HCT116 (cell line): ENCODE measurements around the gene GLOD5. TPM values are rescaled to one million over a fixed set of nuclear protein-coding genes. Genes with fewer than 3 reads are reported as not detected.
A peak's percentile ranks its signal among the peaks of the same experiment; 100 is the strongest.

Experiments
- ATAC-seq: fragments of 200-7000 bp; cut with Tn5 transposase; 2 replicates; pipeline ENCODE4 v1.9.1; 2020; ENCODE audit warnings: mild to moderate bottlenecking, moderate library complexity
- BruUV-seq: library from RNA; stranded (reverse); fragments of 400-500 nt; replicated peaks from 2 replicates; lab custom pipeline; 2021; lab: Mats Ljungman, UMichigan
- CTCF ChIA-PET: fragments of 300-600 bp; sonication (Branson Sonifier 250); formaldehyde crosslinking; loops from one replicate; lab custom pipeline; 2021; ENCODE audit warnings: antibody characterized with exemption; lab: Charles Lee
- POLR2A ChIA-PET: fragments of 300-600, 350-600 bp; sonication (Branson Sonifier 250); formaldehyde crosslinking; loops from one replicate; lab custom pipeline; 2021; ENCODE audit warnings: antibody characterized with exemption; lab: Charles Lee
- RAD21 ChIA-PET, 2 experiments: fragments of 300-600 bp; sonication (Branson Sonifier 250); formaldehyde crosslinking; loops; one replicate each; lab custom pipeline; 2023; ENCODE audit warnings: low total read pairs in 2 of 2; ENCODE audit not compliant: uncharacterized antibody in 2 of 2, unreplicated experiment in 2 of 2, low non-redundant PET in 1 of 2; lab: Charles Lee
- DNase-seq: peaks from one replicate; pipeline ENCODE4 v3.0.0-alpha.2; 2010; ENCODE audit warnings: low read depth, low spot score
- H2AFZ ChIP-seq: fragments of 200-600 bp; shearing (Covaris generic), sonication (generic); 2 replicates; pipeline ENCODE4 v1.6.1; 2017; ENCODE audit warnings: low read depth, mixed run types, mixed read lengths, antibody characterized with exemption, low read length; ENCODE audit not compliant: poor library complexity, severe bottlenecking
- H3K27ac ChIP-seq: 2 replicates; pipeline ENCODE4 v1.5.1; 2012; ENCODE audit warnings: low read depth, low read length
- H3K27me3 ChIP-seq: fragments of 200-600 bp; sonication (generic); 2 replicates; pipeline ENCODE4 v1.6.1; 2016; ENCODE audit warnings: mixed run types, low read length, mixed read lengths; ENCODE audit not compliant: insufficient read depth
- H3K36me3 ChIP-seq, 2 experiments: fragments of 200-500 bp in 1 of 2; fragments of 200-600 bp in 1 of 2; sonication (Bioruptor generic) in 1 of 2; sonication (generic) in 1 of 2; 2 replicates each; pipeline versions ENCODE4 v1.5.1 to v1.6.1; 2014 to 2016; ENCODE audit warnings: low read length in 2 of 2, inconsistent platforms in 1 of 2, mixed read lengths in 1 of 2, mixed run types in 1 of 2; ENCODE audit not compliant: insufficient read depth in 2 of 2, control insufficient read depth in 1 of 2
- H3K4me1 ChIP-seq, 2 experiments: fragments of 200-600 bp in 1 of 2; sonication (generic) in 1 of 2; 2 replicates each; pipeline versions ENCODE4 v1.5.1 to v1.6.1; 2012 to 2017; ENCODE audit warnings: low read length in 2 of 2, inconsistent platforms in 1 of 2, mild to moderate bottlenecking in 1 of 2, mixed read lengths in 1 of 2, mixed run types in 1 of 2, moderate library complexity in 1 of 2; ENCODE audit not compliant: insufficient read depth in 2 of 2, control insufficient read depth in 1 of 2
- H3K4me2 ChIP-seq: fragments of 200-600 bp; sonication (generic); 2 replicates; pipeline ENCODE4 v1.6.1; 2017; ENCODE audit warnings: mixed run types, low read length, mixed read lengths
- H3K4me3 ChIP-seq, 2 experiments: fragments of 200-600 bp in 1 of 2; sonication (generic) in 1 of 2; replicated peaks in 1 of 2; 2 replicates each; pipeline ENCODE4 v1.5.1; 2011 to 2016; ENCODE audit warnings: low read length in 2 of 2, control low read depth in 1 of 2, low read depth in 1 of 2, mild to moderate bottlenecking in 1 of 2, mixed read lengths in 1 of 2, mixed run types in 1 of 2
- H3K79me2 ChIP-seq: fragments of 200-600 bp; sonication (generic); 2 replicates; pipeline ENCODE4 v1.6.1; 2017; ENCODE audit warnings: mild to moderate bottlenecking, mixed run types, low read length, moderate library complexity, mixed read lengths; ENCODE audit not compliant: insufficient read depth
- H3K9ac ChIP-seq: fragments of 200-600 bp; sonication (generic); 2 replicates; pipeline ENCODE4 v1.6.1; 2016; ENCODE audit warnings: low read length, mixed read lengths
- H3K9me2 ChIP-seq: fragments of 200-600 bp; sonication (generic), shearing (Covaris generic); 2 replicates; pipeline ENCODE4 v1.6.1; 2017; ENCODE audit warnings: mixed run types, mild to moderate bottlenecking, moderate library complexity; ENCODE audit not compliant: insufficient read depth
- H3K9me3 ChIP-seq, 2 experiments: fragments of 200-500 bp in 1 of 2; fragments of 200-600 bp in 1 of 2; sonication (Bioruptor generic) in 1 of 2; sonication (generic) in 1 of 2; 2 replicates each; pipeline ENCODE4 v1.6.1; 2014 to 2017; ENCODE audit warnings: low read length in 2 of 2, mixed read lengths in 2 of 2, inconsistent platforms in 1 of 2, low read depth in 1 of 2, mild to moderate bottlenecking in 1 of 2, mixed run types in 1 of 2, moderate library complexity in 1 of 2; ENCODE audit not compliant: control insufficient read depth in 1 of 2, insufficient read depth in 1 of 2
- H4K20me1 ChIP-seq: fragments of 200-600 bp; sonication (generic), shearing (Covaris generic); 2 replicates; pipeline ENCODE4 v1.6.1; 2017; ENCODE audit warnings: mixed run types, mild to moderate bottlenecking, moderate library complexity; ENCODE audit not compliant: insufficient read depth
- ELF1 ChIP-seq: IDR thresholded peaks from 2 replicates; pipeline ENCODE4 v1.6.1; 2012; ENCODE audit warnings: low read depth, borderline replicate concordance
- POLR2AphosphoS5 ChIP-seq: IDR thresholded peaks from 2 replicates; pipeline ENCODE4 v1.6.1; 2011; ENCODE audit warnings: mild to moderate bottlenecking, low read depth, low read length, moderate library complexity
- SIN3A ChIP-seq: IDR thresholded peaks from 2 replicates; pipeline ENCODE4 v1.6.1; 2012; ENCODE audit warnings: low read depth
- ZBTB33 ChIP-seq: IDR thresholded peaks from 2 replicates; pipeline ENCODE4 v1.6.1; 2011; ENCODE audit warnings: mild to moderate bottlenecking, low read length, moderate library complexity; ENCODE audit not compliant: insufficient replicate concordance; ENCODE audit errors: extremely low read depth
- ZFX ChIP-seq: fragments of 450-650 bp; IDR thresholded peaks from 2 replicates; pipeline ENCODE4 v1.6.1; 2017
- intact Hi-C: fragments of 100-400 bp; cut with micrococcal nuclease; formaldehyde crosslinking; loops from 2 replicates; pipeline ENCODE4 v1.10.0; 2022
- total RNA-seq: library from RNA; stranded (reverse); gene quantifications from one replicate; pipeline ENCODE4 v1.2.1, GENCODE V29; 2021; ENCODE audit not compliant: unreplicated experiment
- TF ChIP-seq, protein P1 (sequence below), 3 experiments: fragments of 200-600 bp in 1 of 3; sonication (generic) in 1 of 3; IDR thresholded peaks in 2 of 3; conservative IDR thresholded peaks in 1 of 3; 2 replicates each; pipeline ENCODE4 v1.5.1; 2012 to 2017; ENCODE audit warnings: low read depth in 2 of 3, low read length in 2 of 3, antibody characterized with exemption in 1 of 3, borderline replicate concordance in 1 of 3, control low read depth in 1 of 3, mild to moderate bottlenecking in 1 of 3, mixed read lengths in 1 of 3, mixed run types in 1 of 3, moderate library complexity in 1 of 3; ENCODE audit not compliant: insufficient read depth in 1 of 3

The GLOD5 gene
- total RNA-seq, 1 experiment from 2014 or later: not detected

DNA sequence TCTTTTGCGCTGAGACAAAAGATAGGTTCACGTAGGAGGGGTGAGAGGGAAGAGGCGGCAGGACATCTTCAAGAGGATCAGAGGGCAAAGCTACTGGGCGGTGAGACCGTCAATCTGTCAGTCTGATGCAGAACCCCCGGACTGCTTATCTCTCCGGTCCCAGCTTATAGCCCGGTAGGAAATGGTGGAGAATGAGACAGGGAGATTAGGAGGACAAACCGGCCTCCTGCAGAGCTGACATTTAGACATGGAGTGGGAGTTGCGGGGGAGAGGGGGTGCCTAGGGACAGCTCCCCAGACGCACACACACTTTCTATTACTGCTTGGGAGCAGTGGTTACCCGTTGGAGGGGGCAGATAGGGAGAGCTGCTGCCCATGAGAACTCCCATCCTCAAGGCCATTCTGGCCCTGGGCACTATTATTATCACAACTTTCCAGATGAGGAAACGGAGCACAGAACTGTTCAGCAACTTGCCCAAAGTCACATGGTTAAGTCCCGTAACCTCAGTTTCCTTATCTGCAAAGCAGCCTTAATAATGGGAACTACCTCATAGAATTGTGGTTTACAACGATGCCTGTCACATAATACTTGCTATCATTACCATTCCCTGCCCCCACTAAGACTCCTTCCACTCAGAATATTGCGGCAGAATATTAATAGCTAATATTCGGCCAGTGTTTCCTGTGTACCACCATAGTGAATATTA, 39.2 kb downstream of the GLOD5 start (continued):
- TF ChIP-seq, protein P1, sequence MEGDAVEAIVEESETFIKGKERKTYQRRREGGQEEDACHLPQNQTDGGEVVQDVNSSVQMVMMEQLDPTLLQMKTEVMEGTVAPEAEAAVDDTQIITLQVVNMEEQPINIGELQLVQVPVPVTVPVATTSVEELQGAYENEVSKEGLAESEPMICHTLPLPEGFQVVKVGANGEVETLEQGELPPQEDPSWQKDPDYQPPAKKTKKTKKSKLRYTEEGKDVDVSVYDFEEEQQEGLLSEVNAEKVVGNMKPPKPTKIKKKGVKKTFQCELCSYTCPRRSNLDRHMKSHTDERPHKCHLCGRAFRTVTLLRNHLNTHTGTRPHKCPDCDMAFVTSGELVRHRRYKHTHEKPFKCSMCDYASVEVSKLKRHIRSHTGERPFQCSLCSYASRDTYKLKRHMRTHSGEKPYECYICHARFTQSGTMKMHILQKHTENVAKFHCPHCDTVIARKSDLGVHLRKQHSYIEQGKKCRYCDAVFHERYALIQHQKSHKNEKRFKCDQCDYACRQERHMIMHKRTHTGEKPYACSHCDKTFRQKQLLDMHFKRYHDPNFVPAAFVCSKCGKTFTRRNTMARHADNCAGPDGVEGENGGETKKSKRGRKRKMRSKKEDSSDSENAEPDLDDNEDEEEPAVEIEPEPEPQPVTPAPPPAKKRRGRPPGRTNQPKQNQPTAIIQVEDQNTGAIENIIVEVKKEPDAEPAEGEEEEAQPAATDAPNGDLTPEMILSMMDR (IDR thresholded peaks at IDR 0.05 in 2 of 3, conservative IDR thresholded peaks at IDR 0.05 in 1 of 3; ENCODE audit: borderline replicate concordance in 1 of 3, insufficient read depth in 1 of 3, low read depth in 2 of 3, low read length in 2 of 3): no peak
- no peak for TF ChIP-seq SIN3A
- TF ChIP-seq ZBTB33: no peak
- TF ChIP-seq ZFX: no peak
- TF ChIP-seq, all 23 proteins: peak for 0

GRCh38 chrX:48801280-48802088, 39.9 kb downstream of the GLOD5 start, which contains the start of gene HDAC6:
Gene HDAC6, plus strand, starts transcription at chrX:48802067. Its CDS starts 626 bp downstream, at chrX:48802693.
- Histone ChIP-seq H4K20me1 (no peaks in the 10 kb centered on the region), H3K27me3 (no peaks in the 10 kb centered on the region), H3K4me3 (peak within 1 kb of the TSS; percentile 72 to 73), H3K9me3 (no peaks in the 10 kb centered on the region), H3K9ac (peak within 1 kb of the TSS; percentile 83), H2AFZ (no peak within 1 kb of the TSS), H3K27ac (peak within 1 kb of the TSS; percentile 80), H3K9me2 (no peaks in the 10 kb centered on the region), H3K4me2 (peak within 1 kb of the TSS; percentile 84), H3K79me2 (peaks cover 2% of the 10 kb centered on the region; the same call in 1 of the 2 replicates), H3K4me1 (peaks cover 9 to 14% of the 10 kb centered on the region in 2 experiments; a peak in 2 of 4 replicates), H3K36me3 (no peaks in the 10 kb centered on the region; a peak in 2 of 4 replicates)
- ATAC-seq: peak; percentile 84
- peak; percentile 92 for TF ChIP-seq ZBTB33
- peak; percentile 39; the same call in 1 of the 2 replicates for TF ChIP-seq POLR2AphosphoS5
- no peak for TF ChIP-seq ELF1
- DNase-seq: peak; percentile 97
- ChIA-PET CTCF (no interaction called here), RAD21 (no interaction called here), POLR2A (interaction anchor here (0.6 to 2.2 kb wide), 5 partner anchors 64 to 434 kb away, joined by 3 to 7 read pairs (median 4); partner anchors contain the start of genes GRIPAP1, PQBP1, SUV39H1 and TIMM17B)
- intact Hi-C loops: loop anchor here (10.0 kb wide), 1 partner anchor 93 kb away; the partner anchor contains the start of genes PQBP1 and TIMM17B
- no TSS peak for BruUV-seq
